Lung (tissue), 12 donors: ENCODE results near the gene CRLF1. TPM values are rescaled to one million over a fixed set of nuclear protein-coding genes. Genes with fewer than 3 reads are reported as not detected.

Experiments
- ATAC-seq: fragments of 200-7000 bp; cut with Tn5 transposase; one replicate; pipeline ENCODE4 v1.9.1; 2020; ENCODE audit warnings: moderate number of reproducible peaks; ENCODE audit not compliant: insufficient read depth, low FRiP score
- DNase-seq, 3 donors: peaks; one replicate each; pipeline ENCODE4 v3.0.0-alpha.2; 2013 to 2017
- H3K27ac ChIP-seq, 2 donors: one replicate each; pipeline ENCODE4 v1.5.1; 2013; ENCODE audit warnings: mild to moderate bottlenecking in 2 of 2, moderate library complexity in 2 of 2, control low read depth in 1 of 2, inconsistent platforms in 1 of 2, low read depth in 1 of 2, low read length in 1 of 2
- H3K27me3 ChIP-seq, 3 donors: one replicate each; pipeline ENCODE4 v1.5.1; 2013; ENCODE audit warnings: low read length in 2 of 3; ENCODE audit not compliant: control insufficient read depth in 3 of 3, insufficient read depth in 3 of 3
- H3K36me3 ChIP-seq, 4 donors: one replicate each; pipeline ENCODE4 v1.5.1; 2013; ENCODE audit warnings: low read length in 4 of 4, mild to moderate bottlenecking in 1 of 4, moderate library complexity in 1 of 4; ENCODE audit not compliant: control insufficient read depth in 4 of 4, insufficient read depth in 4 of 4
- H3K4me1 ChIP-seq, 5 donors: one replicate each; pipeline ENCODE4 v1.5.1; 2013; ENCODE audit warnings: low read length in 5 of 5, mild to moderate bottlenecking in 2 of 5, moderate library complexity in 1 of 5; ENCODE audit not compliant: control insufficient read depth in 5 of 5, insufficient read depth in 5 of 5
- H3K4me3 ChIP-seq: one replicate; pipeline ENCODE4 v1.5.1; 2013; ENCODE audit warnings: mild to moderate bottlenecking, control low read depth, moderate library complexity
- H3K9ac ChIP-seq, 2 donors: one replicate each; pipeline ENCODE4 v1.5.1; 2013; ENCODE audit warnings: low read length in 2 of 2, control low read depth in 1 of 2; ENCODE audit not compliant: insufficient read depth in 1 of 2
- H3K9me3 ChIP-seq, 4 donors: one replicate each; pipeline ENCODE4 v1.5.1; 2013; ENCODE audit warnings: low read length in 3 of 4, mild to moderate bottlenecking in 1 of 4, moderate library complexity in 1 of 4; ENCODE audit not compliant: control insufficient read depth in 4 of 4, insufficient read depth in 3 of 4
- WGBS, 2 donors: extraction: QIAGEN DNeasy Blood & Tissue Kit; methylation state at CpG; one replicate each; pipeline ENCODE4 v1.1.7; 2013; 5-methylcytosine and 5-hydroxymethylcytosine counted together
- polyA plus RNA-seq, 2 donors: library from polyadenylated mRNA; stranded (reverse); fragments of 200-250 nt; gene quantifications; one replicate each; pipeline ENCODE4 v1.2.1, GENCODE V29; 2013
- total RNA-seq, 2 donors: library from RNA; depleted of rRNA in 1 of 2; stranded (reverse); fragments of >200 nt in 1 of 2; gene quantifications; one replicate each; pipeline ENCODE4 v1.2.1, GENCODE V29; 2014 to 2021
- TF ChIP-seq, protein P1 (sequence below): IDR thresholded peaks from 2 replicates; pipeline ENCODE4 v1.5.1; 2012; ENCODE audit warnings: mild to moderate bottlenecking; ENCODE audit errors: control extremely low read depth, extremely low read depth
- donor health status: control.
- donor health status: control.
- donor health status: Bipolar disorder and iron deficiency.
- donor health status: healthy.
- donor health status: DM: yes; HTN: yes; CAD: no.

Gene CRLF1
- total and polyA plus RNA-seq, 4 donors = 12.8 to 48.2 (median 25.1) TPM

DNA sequence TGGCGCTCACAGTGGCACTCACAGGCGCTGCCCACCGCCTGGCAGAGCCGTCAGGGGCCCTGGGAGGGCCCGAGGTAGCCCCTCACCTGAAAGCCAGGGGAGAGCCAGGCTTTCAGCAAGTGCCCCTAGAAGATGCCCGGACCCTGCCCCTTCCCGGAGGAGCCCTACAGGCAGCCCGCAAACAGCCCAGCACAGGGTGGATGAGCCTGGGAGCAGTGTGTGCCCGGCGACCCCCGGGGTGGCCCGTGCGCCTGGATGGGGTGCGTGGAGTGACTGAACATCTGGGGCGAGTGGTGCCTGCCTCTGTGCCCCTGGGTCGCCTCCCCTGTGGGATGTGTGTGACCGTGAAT, 1.4 kb downstream of the CRLF1 start:
- ATAC-seq = no peak
- H3K9ac ChIP-seq = no peak overlapping the region
- TF ChIP-seq, protein P1, sequence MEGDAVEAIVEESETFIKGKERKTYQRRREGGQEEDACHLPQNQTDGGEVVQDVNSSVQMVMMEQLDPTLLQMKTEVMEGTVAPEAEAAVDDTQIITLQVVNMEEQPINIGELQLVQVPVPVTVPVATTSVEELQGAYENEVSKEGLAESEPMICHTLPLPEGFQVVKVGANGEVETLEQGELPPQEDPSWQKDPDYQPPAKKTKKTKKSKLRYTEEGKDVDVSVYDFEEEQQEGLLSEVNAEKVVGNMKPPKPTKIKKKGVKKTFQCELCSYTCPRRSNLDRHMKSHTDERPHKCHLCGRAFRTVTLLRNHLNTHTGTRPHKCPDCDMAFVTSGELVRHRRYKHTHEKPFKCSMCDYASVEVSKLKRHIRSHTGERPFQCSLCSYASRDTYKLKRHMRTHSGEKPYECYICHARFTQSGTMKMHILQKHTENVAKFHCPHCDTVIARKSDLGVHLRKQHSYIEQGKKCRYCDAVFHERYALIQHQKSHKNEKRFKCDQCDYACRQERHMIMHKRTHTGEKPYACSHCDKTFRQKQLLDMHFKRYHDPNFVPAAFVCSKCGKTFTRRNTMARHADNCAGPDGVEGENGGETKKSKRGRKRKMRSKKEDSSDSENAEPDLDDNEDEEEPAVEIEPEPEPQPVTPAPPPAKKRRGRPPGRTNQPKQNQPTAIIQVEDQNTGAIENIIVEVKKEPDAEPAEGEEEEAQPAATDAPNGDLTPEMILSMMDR = no peak
- peaks cover 0 to 46% (median 36%) of the 10 kb centered on the region in 3 donors for H3K27me3 ChIP-seq
- peaks cover 0 to 17% (median 0%) of the 10 kb centered on the region in 5 donors for H3K4me1 ChIP-seq
- H3K9me3 ChIP-seq = peaks cover 0 to 4% (median 0%) of the 10 kb centered on the region in 4 donors
- no peak overlapping the region for H3K4me3 ChIP-seq
- no peak for DNase-seq
- H3K36me3 ChIP-seq = no peaks in the 10 kb centered on the region
- H3K27ac ChIP-seq = no peak overlapping the region
- 9 to 24% methylated on average over 17 of the region's 17 CpGs for WGBS, 2 donors

GRCh38 chr19:18604820-18605159, 1.8 kb downstream of the CRLF1 start:
- no peak overlapping the region for H3K27ac ChIP-seq
- TF ChIP-seq, protein P1 = no peak

DNA sequence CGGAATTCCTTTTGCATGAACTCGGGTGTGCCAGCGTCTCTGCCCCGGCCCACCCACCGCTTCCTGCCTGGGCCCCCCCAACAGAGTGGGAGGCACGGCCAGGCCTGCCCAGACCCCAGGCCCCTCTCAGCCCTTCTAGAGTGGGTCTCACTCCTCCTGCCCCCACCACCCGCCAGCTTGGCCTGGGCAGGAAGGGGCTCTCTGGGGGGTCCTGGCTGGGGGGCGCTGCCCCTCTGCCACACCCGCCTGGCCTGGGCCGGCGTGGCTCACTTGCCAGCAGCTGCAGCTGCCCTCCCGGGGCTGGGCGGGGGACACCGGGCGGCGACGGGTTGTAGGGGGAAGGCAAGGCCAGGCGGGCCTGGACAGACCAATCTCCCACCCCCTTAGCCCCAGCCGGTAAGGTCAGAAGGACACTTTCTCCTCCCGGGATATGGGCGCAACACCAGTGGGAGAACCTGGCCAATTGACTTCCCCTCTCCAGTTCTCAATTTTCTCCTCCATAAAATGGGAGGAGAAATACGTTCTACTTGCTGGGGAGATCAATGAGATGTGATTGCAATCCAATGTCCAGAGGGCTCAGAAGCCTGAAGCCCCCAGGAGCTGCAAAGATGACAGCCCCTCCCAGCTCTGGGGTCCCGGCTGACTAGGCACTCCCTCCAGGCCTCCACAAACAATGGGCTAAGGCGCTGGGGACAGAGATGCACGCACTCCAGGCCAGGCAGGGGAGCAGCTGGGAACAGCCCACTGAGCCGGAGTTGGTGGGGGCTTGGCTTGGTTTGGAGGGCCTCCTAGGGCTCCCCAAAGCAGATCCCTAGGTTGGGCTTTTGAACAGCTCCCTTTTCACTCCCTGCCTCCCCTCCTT, 2.4 kb downstream of the CRLF1 start:
- Histone ChIP-seq H3K9ac (no peak overlapping the region), H3K9me3 (peaks cover 0 to 4% (median 0%) of the 10 kb centered on the region in 4 donors), H3K27me3 (peaks cover 0 to 37% (median 31%) of the 10 kb centered on the region in 3 donors), H3K36me3 (no peaks in the 10 kb centered on the region), H3K4me3 (no peak overlapping the region), H3K27ac (no peak overlapping the region), H3K4me1 (peaks cover 0 to 17% (median 0%) of the 10 kb centered on the region in 5 donors)
- DNase-seq (peak in 1 of 3 donors; percentile 1), ATAC-seq (no peak)
- WGBS, 2 donors = 20 to 30% methylated on average over 22 to 26 of the region's 26 CpGs
- TF ChIP-seq, protein P1 = no peak

More at GRCh38 chr19:18604820-18605159, 1.8 kb downstream of the CRLF1 start:
- Histone ChIP-seq H3K4me3 (no peak overlapping the region), H3K27me3 (peaks cover 0 to 43% (median 35%) of the 10 kb centered on the region in 3 donors), H3K36me3 (no peaks in the 10 kb centered on the region), H3K9ac (no peak overlapping the region), H3K9me3 (peaks cover 0 to 4% (median 0%) of the 10 kb centered on the region in 4 donors), H3K4me1 (peaks cover 0 to 17% (median 0%) of the 10 kb centered on the region in 5 donors)
- DNase-seq (no peak), ATAC-seq (no peak)
- WGBS, 2 donors = 19 to 36% methylated on average over 10 of the region's 10 CpGs
